H9 (cell line): ENCODE results near the gene MIA3. TPM values are rescaled to one million over a fixed set of nuclear protein-coding genes. Genes with fewer than 3 reads are reported as not detected.

ENCODE experiments used
- DNase-seq: peaks from one replicate; pipeline ENCODE4 v3.0.0-alpha.2; 2017
- H2AFZ ChIP-seq: one replicate; pipeline ENCODE4 v1.6.1; 2013; ENCODE audit warnings: mild to moderate bottlenecking, low read length, control low read depth, moderate library complexity
- H2AK5ac ChIP-seq: 2 replicates; pipeline ENCODE4 v1.6.1; 2013; ENCODE audit warnings: low read length, control low read depth, mixed read lengths; ENCODE audit not compliant: insufficient read length
- H2BK120ac ChIP-seq: one replicate; pipeline ENCODE4 v1.6.1; 2013; ENCODE audit warnings: low read depth, mild to moderate bottlenecking, low read length, control low read depth, inconsistent platforms; ENCODE audit not compliant: poor library complexity, severe bottlenecking
- H2BK12ac ChIP-seq: 2 replicates; pipeline ENCODE4 v1.6.1; 2013; ENCODE audit warnings: low read length, control low read depth, mixed read lengths, low read depth; ENCODE audit not compliant: insufficient read length
- H2BK15ac ChIP-seq: 2 replicates; pipeline ENCODE4 v1.6.1; 2013; ENCODE audit warnings: low read depth, low read length, control low read depth
- H2BK20ac ChIP-seq: one replicate; pipeline ENCODE4 v1.6.1; 2013; ENCODE audit warnings: low read depth, mild to moderate bottlenecking, low read length, control low read depth, inconsistent platforms; ENCODE audit not compliant: poor library complexity, severe bottlenecking
- H2BK5ac ChIP-seq: 2 replicates; pipeline ENCODE4 v1.6.1; 2013; ENCODE audit warnings: low read length, control low read depth, mixed read lengths; ENCODE audit not compliant: insufficient read length
- H3K14ac ChIP-seq: 2 replicates; pipeline ENCODE4 v1.6.1; 2013; ENCODE audit warnings: low read length, control low read depth; ENCODE audit not compliant: insufficient read depth
- H3K18ac ChIP-seq: 2 replicates; pipeline ENCODE4 v1.6.1; 2013; ENCODE audit warnings: low read depth, mild to moderate bottlenecking, mixed read lengths, low read length, control low read depth; ENCODE audit not compliant: insufficient read length
- H3K23ac ChIP-seq: 2 replicates; pipeline ENCODE4 v1.6.1; 2013; ENCODE audit warnings: low read length, control low read depth, mixed read lengths, low read depth; ENCODE audit not compliant: insufficient read length
- H3K23me2 ChIP-seq: 2 replicates; pipeline ENCODE4 v1.6.1; 2013; ENCODE audit warnings: low read depth, mild to moderate bottlenecking, mixed read lengths, low read length, control low read depth; ENCODE audit not compliant: insufficient read length, poor library complexity, severe bottlenecking
- H3K27ac ChIP-seq: 2 replicates; pipeline ENCODE4 v1.5.1; 2013; ENCODE audit warnings: low read length, control low read depth, mixed read lengths, low read depth; ENCODE audit not compliant: insufficient read length
- H3K27me3 ChIP-seq: 2 replicates; pipeline ENCODE4 v1.6.1; 2013; ENCODE audit warnings: low read length, control low read depth, inconsistent platforms; ENCODE audit not compliant: insufficient read depth
- H3K4ac ChIP-seq: 2 replicates; pipeline ENCODE4 v1.6.1; 2013; ENCODE audit warnings: low read depth, mild to moderate bottlenecking, control low read depth, inconsistent platforms, low read length, moderate library complexity
- H3K4me1 ChIP-seq: 2 replicates; pipeline ENCODE4 v1.6.1; 2013; ENCODE audit warnings: low read length, control low read depth, inconsistent platforms; ENCODE audit not compliant: insufficient read depth
- H3K4me2 ChIP-seq: 2 replicates; pipeline ENCODE4 v1.6.1; 2013; ENCODE audit warnings: low read length, control low read depth, mixed read lengths; ENCODE audit not compliant: insufficient read length, insufficient read depth
- H3K56ac ChIP-seq: 2 replicates; pipeline ENCODE4 v1.6.1; 2013; ENCODE audit warnings: low read depth, mild to moderate bottlenecking, mixed read lengths, low read length, control low read depth; ENCODE audit not compliant: insufficient read length
- H3K79me1 ChIP-seq: 2 replicates; pipeline ENCODE4 v1.6.1; 2013; ENCODE audit warnings: low read depth, mild to moderate bottlenecking, moderate library complexity, low read length, control low read depth, inconsistent platforms; ENCODE audit not compliant: insufficient read depth, poor library complexity, severe bottlenecking
- H3K79me2 ChIP-seq: 2 replicates; pipeline ENCODE4 v1.6.1; 2013; ENCODE audit warnings: low read length, control low read depth, inconsistent platforms; ENCODE audit not compliant: insufficient read depth
- H3K9ac ChIP-seq: 2 replicates; pipeline ENCODE4 v1.6.1; 2013; ENCODE audit warnings: low read length, control low read depth, mixed read lengths; ENCODE audit not compliant: insufficient read length; ENCODE audit errors: extremely low read depth
- H3K9me3 ChIP-seq: one replicate; pipeline ENCODE4 v1.6.1; 2013; ENCODE audit warnings: low read depth, low read length, inconsistent platforms; ENCODE audit not compliant: control insufficient read depth
- H3T11ph ChIP-seq: one replicate; pipeline ENCODE4 v1.6.1; 2013; ENCODE audit warnings: mild to moderate bottlenecking, low read length, control low read depth, inconsistent platforms
- H4K20me1 ChIP-seq: one replicate; pipeline ENCODE4 v1.6.1; 2013; ENCODE audit not compliant: control insufficient read depth, insufficient read length, insufficient read depth
- H4K5ac ChIP-seq: 2 replicates; pipeline ENCODE4 v1.6.1; 2013; ENCODE audit warnings: low read depth, mild to moderate bottlenecking, mixed read lengths, low read length, control low read depth; ENCODE audit not compliant: insufficient read length
- H4K8ac ChIP-seq: replicated peaks from 2 replicates; pipeline ENCODE4 v1.6.1; 2013; ENCODE audit warnings: low read length, control low read depth, mixed read lengths, low read depth; ENCODE audit not compliant: insufficient read length
- H4K91ac ChIP-seq: 2 replicates; pipeline ENCODE4 v1.6.1; 2013; ENCODE audit warnings: low read depth, mild to moderate bottlenecking, moderate library complexity, mixed read lengths, low read length, control low read depth; ENCODE audit not compliant: insufficient read length
- H3K27ac Mint-ChIP-seq, 3 experiments: 2 replicates in 2 of 3; 3 replicates in 1 of 3; pipeline ENCODE4 v1.8.0; 2020 to 2021; ENCODE audit warnings: mixed read lengths in 3 of 3, mild to moderate bottlenecking in 1 of 3, moderate library complexity in 1 of 3
- H3K27me3 Mint-ChIP-seq: 2 replicates; pipeline ENCODE4 v1.8.0; 2021; ENCODE audit warnings: low read depth, mild to moderate bottlenecking, moderate library complexity, mixed read lengths
- H3K36me3 Mint-ChIP-seq, 3 experiments: 2 replicates in 2 of 3; 3 replicates in 1 of 3; pipeline ENCODE4 v1.8.0; 2020 to 2021; ENCODE audit warnings: low read depth in 3 of 3, mixed read lengths in 3 of 3; ENCODE audit not compliant: insufficient read depth in 1 of 3
- H3K4me1 Mint-ChIP-seq, 2 experiments: 2 replicates each; pipeline ENCODE4 v1.8.0; 2020; ENCODE audit warnings: mixed read lengths in 2 of 2
- H3K4me3 Mint-ChIP-seq, 2 experiments: 2 replicates in 1 of 2; 3 replicates in 1 of 2; pipeline ENCODE4 v1.8.0; 2020 to 2021; ENCODE audit warnings: mild to moderate bottlenecking in 2 of 2, mixed read lengths in 2 of 2, moderate library complexity in 1 of 2
- H3K9me3 Mint-ChIP-seq, 2 experiments: 2 replicates in 1 of 2; 3 replicates in 1 of 2; pipeline ENCODE4 v1.8.0; 2020; ENCODE audit warnings: mild to moderate bottlenecking in 2 of 2, mixed read lengths in 2 of 2, moderate library complexity in 1 of 2
- WGBS: extraction: QIAGEN DNeasy Blood & Tissue Kit; methylation state at CpG from one replicate; pipeline ENCODE4 v1.1.7; 2013; ENCODE audit warnings: missing lambda C conversion rate, low lambda C conversion rate, mixed read lengths; ENCODE audit not compliant: insufficient read length; ENCODE audit errors: extremely low coverage; 5-methylcytosine and 5-hydroxymethylcytosine counted together
- total RNA-seq: library from RNA; stranded (reverse); gene quantifications from 2 replicates; pipeline ENCODE4 v1.2.1, GENCODE V29; 2021
- TF ChIP-seq, protein P1 (sequence below): fragments of 200-600 bp; sonication (generic); conservative IDR thresholded peaks from 3 replicates; pipeline ENCODE4 v1.8.0; 2021; ENCODE audit warnings: antibody characterized with exemption, mild to moderate bottlenecking

MIA3 gene
- total RNA-seq, 1 experiment from 2014 or later: 55.5 TPM

GRCh38 chr1:222613627-222614026 is 4.3 kb upstream of the MIA3 start:
- H3K23me2 ChIP-seq: peaks cover 6% of the 10 kb centered on the region
- no peak overlapping the region for H4K5ac ChIP-seq
- H3K27me3 ChIP-seq: no peaks in the 10 kb centered on the region
- H2BK20ac ChIP-seq: no peak overlapping the region
- no peak overlapping the region for H3K27ac ChIP-seq
- no peaks in the 10 kb centered on the region for H3K4me1 ChIP-seq
- no peak overlapping the region for H2AK5ac ChIP-seq
- no peak overlapping the region for H3K4me2 ChIP-seq
- no peak overlapping the region for H3T11ph ChIP-seq
- H4K91ac ChIP-seq: no peak overlapping the region
- no peak overlapping the region for H2BK12ac ChIP-seq
- no peak overlapping the region for H2BK5ac ChIP-seq
- no peak overlapping the region for H2AFZ ChIP-seq
- H3K36me3 Mint-ChIP-seq: peaks cover 0 to 5% (median 0%) of the 10 kb centered on the region in 3 experiments; a peak in 1 of 7 replicates
- H3K4me3 Mint-ChIP-seq: no peak overlapping the region
- H3K4me1 Mint-ChIP-seq: peaks cover 4 to 7% of the 10 kb centered on the region in 2 experiments; a peak in 1 of 4 replicates
- H4K20me1 ChIP-seq: no peaks in the 10 kb centered on the region
- no CpG with 5 or more reads among the region's 1 CpG for WGBS
- H4K8ac ChIP-seq: no peak overlapping the region
- peaks cover 52% of the 10 kb centered on the region for H3K27me3 Mint-ChIP-seq
- no peak overlapping the region for H2BK15ac ChIP-seq
- no peak overlapping the region for H3K27ac Mint-ChIP-seq
- no peaks in the 10 kb centered on the region for H3K9me3 ChIP-seq
- no peak for DNase-seq
- no peak overlapping the region for H3K14ac ChIP-seq
- H3K9ac ChIP-seq: no peak overlapping the region
- no peak overlapping the region for H3K23ac ChIP-seq
- H3K9me3 Mint-ChIP-seq: peaks cover 8 to 9% of the 10 kb centered on the region in 2 experiments
- no peak overlapping the region for H3K18ac ChIP-seq
- no peaks in the 10 kb centered on the region for H3K79me1 ChIP-seq
- no peak overlapping the region for H2BK120ac ChIP-seq
- TF ChIP-seq, protein P1, sequence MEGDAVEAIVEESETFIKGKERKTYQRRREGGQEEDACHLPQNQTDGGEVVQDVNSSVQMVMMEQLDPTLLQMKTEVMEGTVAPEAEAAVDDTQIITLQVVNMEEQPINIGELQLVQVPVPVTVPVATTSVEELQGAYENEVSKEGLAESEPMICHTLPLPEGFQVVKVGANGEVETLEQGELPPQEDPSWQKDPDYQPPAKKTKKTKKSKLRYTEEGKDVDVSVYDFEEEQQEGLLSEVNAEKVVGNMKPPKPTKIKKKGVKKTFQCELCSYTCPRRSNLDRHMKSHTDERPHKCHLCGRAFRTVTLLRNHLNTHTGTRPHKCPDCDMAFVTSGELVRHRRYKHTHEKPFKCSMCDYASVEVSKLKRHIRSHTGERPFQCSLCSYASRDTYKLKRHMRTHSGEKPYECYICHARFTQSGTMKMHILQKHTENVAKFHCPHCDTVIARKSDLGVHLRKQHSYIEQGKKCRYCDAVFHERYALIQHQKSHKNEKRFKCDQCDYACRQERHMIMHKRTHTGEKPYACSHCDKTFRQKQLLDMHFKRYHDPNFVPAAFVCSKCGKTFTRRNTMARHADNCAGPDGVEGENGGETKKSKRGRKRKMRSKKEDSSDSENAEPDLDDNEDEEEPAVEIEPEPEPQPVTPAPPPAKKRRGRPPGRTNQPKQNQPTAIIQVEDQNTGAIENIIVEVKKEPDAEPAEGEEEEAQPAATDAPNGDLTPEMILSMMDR: no peak
- H3K79me2 ChIP-seq: no peaks in the 10 kb centered on the region
- H3K4ac ChIP-seq: no peak overlapping the region
- no peak overlapping the region for H3K56ac ChIP-seq
